GM12891 (cell line): ENCODE measurements around the gene NEUROD1.
"Not testable (repeated sequence)": the region's sequence is repeated elsewhere in the genome, so short reads cannot be mapped to it uniquely, and the experiment has no call there.

Source experiments
- POLR2A ChIP-seq: IDR thresholded peaks from 2 replicates; pipeline ENCODE4 v1.6.1; 2011; ENCODE audit warnings: low read depth, low read length, control low read depth
- POLR2AphosphoS5 ChIP-seq: IDR thresholded peaks from 2 replicates; pipeline ENCODE4 v1.6.1; 2011; ENCODE audit warnings: low read depth, low read length, control low read depth
- POU2F2 ChIP-seq: IDR thresholded peaks from 2 replicates; pipeline ENCODE4 v1.6.1; 2011; ENCODE audit warnings: low read depth, mild to moderate bottlenecking, control low read depth, low read length, moderate library complexity
- TAF1 ChIP-seq: IDR thresholded peaks from 2 replicates; pipeline ENCODE4 v1.6.1; 2011; ENCODE audit warnings: low read depth, low read length, control low read depth

GRCh38 chr2:181702519-181702918 lies 22.2 kb upstream of the NEUROD1 start:
- TF ChIP-seq POLR2A, POLR2AphosphoS5, POU2F2, TAF1: not testable (repeated sequence)
